ENCODE measurements around the gene PSAP. TPM values are rescaled to one million over a fixed set of nuclear protein-coding genes. Genes with fewer than 3 reads are reported as not detected.

Gene PSAP
- 651 and 740 TPM in 2 replicates for total RNA-seq

DNA sequence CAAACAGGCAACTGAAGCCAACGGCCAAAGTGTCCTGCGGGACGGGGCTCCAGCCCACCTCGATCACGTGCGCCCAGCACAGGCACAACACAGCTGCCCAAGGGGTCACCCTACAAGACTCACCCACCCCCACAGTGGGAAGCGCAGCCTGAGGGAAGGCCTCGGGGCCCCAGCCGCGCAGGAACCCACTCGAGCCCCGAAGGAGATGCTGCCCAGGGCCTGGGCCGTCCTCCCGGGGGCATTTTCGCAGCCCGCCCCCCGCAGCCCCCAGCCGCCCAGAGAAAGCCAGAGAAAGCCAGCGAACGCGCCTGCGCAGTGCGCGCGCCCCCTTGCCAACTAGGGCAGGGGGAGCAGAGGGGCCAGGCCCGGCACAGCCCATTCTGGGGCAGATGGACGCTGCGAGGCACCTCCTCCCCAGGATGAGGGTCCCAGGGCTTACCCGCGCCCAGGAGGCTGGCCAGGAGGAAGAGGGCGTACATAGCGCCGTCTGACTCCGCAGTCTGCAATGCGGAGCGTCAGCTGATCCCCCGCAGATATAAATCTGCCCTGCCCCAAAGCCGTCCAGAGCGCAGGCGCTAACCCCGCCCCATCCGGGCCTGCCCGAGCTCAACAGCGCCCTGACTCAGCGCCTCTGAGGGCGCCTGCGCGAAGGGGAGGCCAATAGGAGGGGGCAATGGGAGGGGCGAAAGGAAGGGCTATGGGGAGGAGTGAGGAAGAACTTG is at the start of gene PSAP:
TSS of gene PSAP (minus strand) at position 509 of the 722 bp plus-strand sequence. CDS start at position 479, 30 bp downstream.

DNA sequence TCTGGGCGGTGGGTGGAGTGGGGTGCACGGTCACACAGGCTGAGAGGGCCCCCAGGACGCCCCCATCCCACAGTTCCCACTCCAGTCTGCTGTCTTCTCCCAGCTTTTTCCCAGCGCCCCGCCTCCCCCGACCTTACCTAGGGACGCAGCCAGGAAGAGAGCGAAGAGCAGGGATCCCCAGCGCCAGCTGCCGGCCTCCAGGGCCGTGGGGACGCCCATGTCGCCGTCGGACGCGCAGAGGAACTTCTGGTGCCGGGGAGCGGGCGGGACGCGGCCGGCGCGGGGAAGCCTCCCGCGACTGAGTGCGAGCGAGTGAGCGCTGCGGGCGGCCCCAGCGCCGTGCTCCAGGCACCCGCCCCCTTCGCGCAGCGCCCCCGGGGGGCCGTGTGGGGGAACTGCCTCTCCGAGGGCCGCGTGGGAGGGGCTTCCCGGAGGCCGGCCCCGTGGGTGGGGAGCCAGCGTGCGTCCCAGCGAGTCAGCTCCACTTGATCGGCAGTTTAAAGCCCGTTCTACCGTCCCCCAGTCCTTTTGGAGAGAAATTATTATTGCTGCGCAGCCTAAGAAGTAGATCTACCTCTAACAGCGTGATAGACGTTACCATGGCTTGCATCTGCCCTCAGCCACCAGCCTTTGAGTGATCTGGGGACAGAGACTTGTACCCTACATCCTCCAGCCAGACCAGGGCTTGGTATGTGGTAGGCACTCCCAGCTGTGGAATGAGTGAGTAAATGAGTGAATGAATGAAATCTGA is 77.7 kb downstream of the PSAP start, which contains the start of gene VSIR:
TSS of gene VSIR (minus strand) at position 300 of the 751 bp plus-strand sequence. CDS start at position 219, 81 bp downstream.

Small RNA genes within 50 kb of the gene (small RNA-seq; reads per million reads assigned to genes)
- gene MIR7152 (not detected), gene RNU7-38P (not detected)

Other genes starting within 250 kb of the PSAP start
- under 0.01 TPM in 1 of 2 replicates, not detected in the other for gene C10orf105, start 131.5 kb downstream of the PSAP start, total RNA-seq
- gene VSIR, start 77.7 kb downstream of the PSAP start, total RNA-seq, result 12.7 and 16.0 TPM in 2 replicates
- gene CHST3, start 113.1 kb upstream of the PSAP start, total RNA-seq, result 8.2 and 12.7 TPM in 2 replicates
- gene SPOCK2, start 237.3 kb upstream of the PSAP start, total RNA-seq, result 0.96 and 0.98 TPM in 2 replicates

Measured in vein endothelial cell (primary cell).